NT2/D1 (cell line): Measurements from ENCODE around the gene SLC2A4RG.

ENCODE experiments used
- YY1 ChIP-seq: IDR thresholded peaks from 2 replicates; pipeline ENCODE4 v1.6.1; 2011; ENCODE audit not compliant: insufficient read length, insufficient read depth
- ZNF274 ChIP-seq: IDR thresholded peaks from 2 replicates; pipeline ENCODE4 v1.6.1; 2011; ENCODE audit warnings: mild to moderate bottlenecking, low read depth, low read length

DNA sequence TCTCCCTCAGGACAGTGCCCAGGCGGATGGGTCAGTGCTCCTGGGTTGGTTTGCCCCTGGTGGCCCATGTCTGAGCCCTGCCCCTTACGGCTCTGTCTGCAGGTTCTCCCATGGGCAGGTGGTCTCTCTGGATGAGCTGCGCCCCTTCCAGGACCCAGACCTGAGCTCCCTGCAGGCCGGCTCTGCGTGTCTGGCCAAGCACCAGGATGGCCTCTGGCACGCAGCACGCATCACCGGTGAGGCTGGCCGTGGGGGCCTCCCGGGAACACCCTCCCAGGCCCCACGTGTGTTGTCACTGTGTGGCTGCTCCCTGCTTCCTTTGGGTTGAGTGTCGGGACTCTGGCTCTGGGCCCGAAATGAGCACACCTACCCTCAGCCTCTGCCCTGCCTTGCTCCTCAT is 6.5 kb upstream of the SLC2A4RG start:
- no peak for TF ChIP-seq ZNF274
- no peak for TF ChIP-seq YY1
